Dermis blood vessel endothelial cell (primary cell): ENCODE measurements around the gene LGMN. TPM values are rescaled to one million over a fixed set of nuclear protein-coding genes. Genes with fewer than 3 reads are reported as not detected.
"Not testable (repeated sequence)": the region's sequence is repeated elsewhere in the genome, so short reads cannot be mapped to it uniquely, and the experiment has no call there.

Experiments used
- DNase-seq: peaks from one replicate; pipeline ENCODE4 v3.0.0; 2010
- total RNA-seq: library from RNA; depleted of rRNA; stranded (reverse); fragments of >200 nt; gene quantifications from 2 replicates; pipeline ENCODE4 v1.2.3, GENCODE V29; 2014

Gene LGMN
- total RNA-seq, 1 donor from 2014 or later = 59.4 TPM

- no peak for DNase-seq
Observed at GRCh38 chr14:92759679-92760523, 11.5 kb upstream of the LGMN start.

GRCh38 chr14:92759300-92759678, 10.9 kb upstream of the LGMN start:
- peak; percentile 30 for DNase-seq

- no peak for DNase-seq
Observed at GRCh38 chr14:92756446-92756845, 8.0 kb upstream of the LGMN start.

GRCh38 chr14:92755495-92755894, 7.1 kb upstream of the LGMN start:
- no peak for DNase-seq

GRCh38 chr14:92754966-92755365, 6.5 kb upstream of the LGMN start:
- peak; percentile 24 for DNase-seq

- DNase-seq = peak; percentile 47
Observed at GRCh38 chr14:92753250-92753649, 4.8 kb upstream of the LGMN start.

GRCh38 chr14:92751819-92752218, 3.4 kb upstream of the LGMN start:
- DNase-seq = no peak

GRCh38 chr14:92750994-92751400, 2.6 kb upstream of the LGMN start:
- no peak for DNase-seq

- not testable (repeated sequence) for DNase-seq
Observed at GRCh38 chr14:92750222-92750728, 1.8 kb upstream of the LGMN start.

- peak; percentile 43 for DNase-seq
Observed at GRCh38 chr14:92747701-92748258, 647 bp downstream of the LGMN start.

- no peak for DNase-seq
Observed at GRCh38 chr14:92744198-92744597, 4.2 kb downstream of the LGMN start.

GRCh38 chr14:92740440-92740839, 8.0 kb downstream of the LGMN start:
- DNase-seq = no peak

- no peak for DNase-seq
Observed at GRCh38 chr14:92737619-92738188, 10.7 kb downstream of the LGMN start.

- no peak for DNase-seq
Observed at GRCh38 chr14:92737206-92737605, 11.2 kb downstream of the LGMN start.

- no peak for DNase-seq
Observed at GRCh38 chr14:92735344-92735743, 13.1 kb downstream of the LGMN start.

GRCh38 chr14:92734618-92735017, 13.8 kb downstream of the LGMN start:
- no peak for DNase-seq

GRCh38 chr14:92733007-92733406, 15.4 kb downstream of the LGMN start:
- no peak for DNase-seq

GRCh38 chr14:92731622-92732115, 16.8 kb downstream of the LGMN start:
- DNase-seq = no peak

- no peak for DNase-seq
Observed at GRCh38 chr14:92729634-92730358, 18.6 kb downstream of the LGMN start.

GRCh38 chr14:92728759-92729364, 19.6 kb downstream of the LGMN start:
- DNase-seq = peak; percentile 24

GRCh38 chr14:92726933-92727262, 21.5 kb downstream of the LGMN start:
- no peak for DNase-seq

GRCh38 chr14:92726135-92726932, 22.1 kb downstream of the LGMN start:
- DNase-seq = peak; percentile 94
